ENCODE measurements around the gene THSD7B.
"Not testable (repeated sequence)": the region's sequence is repeated elsewhere in the genome, so short reads cannot be mapped to it uniquely, and the experiment has no call there.

THSD7B gene

GRCh38 chr2:137049518-137049917, 284.2 kb downstream of the THSD7B start:
- no peak for DNase-seq

- no peak for DNase-seq
Measured at GRCh38 chr2:137050949-137051348, 285.6 kb downstream of the THSD7B start.

- no peak for DNase-seq
Measured at GRCh38 chr2:137051778-137052398, 286.5 kb downstream of the THSD7B start.

GRCh38 chr2:137056704-137057103, 291.4 kb downstream of the THSD7B start:
- no peak for DNase-seq

- not testable (repeated sequence) for DNase-seq
Measured at GRCh38 chr2:137076111-137076765, 310.9 kb downstream of the THSD7B start.

- no peak for DNase-seq
Measured at GRCh38 chr2:137091704-137092103, 326.4 kb downstream of the THSD7B start.

GRCh38 chr2:137093116-137093515, 327.8 kb downstream of the THSD7B start:
- no peak for DNase-seq

- DNase-seq = no peak
Measured at GRCh38 chr2:137096187-137096586, 330.8 kb downstream of the THSD7B start.

GRCh38 chr2:137096693-137097092, 331.3 kb downstream of the THSD7B start:
- no peak for DNase-seq

- DNase-seq = not testable (repeated sequence)
Measured at GRCh38 chr2:137101814-137102213, 336.5 kb downstream of the THSD7B start.

GRCh38 chr2:137107904-137108303, 342.6 kb downstream of the THSD7B start:
- DNase-seq = no peak

- no peak for DNase-seq
Measured at GRCh38 chr2:137111896-137112295, 346.6 kb downstream of the THSD7B start.

GRCh38 chr2:137115081-137115794, 349.9 kb downstream of the THSD7B start:
- no peak for DNase-seq

- DNase-seq = no peak
Measured at GRCh38 chr2:137115795-137116089, 350.4 kb downstream of the THSD7B start.

- DNase-seq = no peak
Measured at GRCh38 chr2:137117385-137117784, 352.0 kb downstream of the THSD7B start.

- DNase-seq = no peak
Measured at GRCh38 chr2:137118140-137118539, 352.8 kb downstream of the THSD7B start.

GRCh38 chr2:137123226-137123625, 357.9 kb downstream of the THSD7B start:
- no peak for DNase-seq

GRCh38 chr2:137133225-137133624, 367.9 kb downstream of the THSD7B start:
- no peak for DNase-seq

- no peak for DNase-seq
Measured at GRCh38 chr2:137138263-137138662, 372.9 kb downstream of the THSD7B start.

- no peak for DNase-seq
Measured at GRCh38 chr2:137151731-137152130, 386.4 kb downstream of the THSD7B start.

GRCh38 chr2:137154946-137155345, 389.6 kb downstream of the THSD7B start:
- no peak for DNase-seq

- no peak for DNase-seq
Measured at GRCh38 chr2:137155356-137156104, 390.2 kb downstream of the THSD7B start.

- no peak for DNase-seq
Measured at GRCh38 chr2:137156221-137156844, 391.0 kb downstream of the THSD7B start.
